GM21526 (cell line): ENCODE results near the gene DEDD.
"Not testable (repeated sequence)": the region's sequence is repeated elsewhere in the genome, so short reads cannot be mapped to it uniquely, and the experiment has no call there.

Experiments
- ATAC-seq: cut with Tn5 transposase; IDR thresholded peaks from one replicate; pipeline ENCODE4 v1.9.1; 2021; ENCODE audit warnings: moderate library complexity; ENCODE audit not compliant: unreplicated experiment, low FRiP score

The DEDD gene

DNA sequence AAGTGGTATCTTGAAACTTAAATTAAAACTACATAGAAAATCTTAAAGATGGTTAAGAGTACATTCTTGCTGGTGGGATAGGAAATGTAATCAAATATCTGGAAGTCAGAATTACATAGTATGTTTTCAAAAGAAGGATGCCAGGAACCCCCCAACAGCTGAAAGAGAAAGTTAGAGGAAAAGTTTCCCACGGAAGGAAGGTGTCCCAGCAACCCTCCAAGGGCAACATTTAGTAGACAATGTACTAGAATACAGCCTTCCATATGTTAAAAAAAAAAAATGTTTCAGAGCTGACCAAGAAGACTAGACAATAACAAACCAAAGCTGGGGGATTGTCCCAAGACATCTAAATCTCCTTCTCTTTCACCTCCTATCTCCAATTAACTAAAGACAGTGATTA, 2.2 kb downstream of the DEDD start:
- ATAC-seq = no peak

DNA sequence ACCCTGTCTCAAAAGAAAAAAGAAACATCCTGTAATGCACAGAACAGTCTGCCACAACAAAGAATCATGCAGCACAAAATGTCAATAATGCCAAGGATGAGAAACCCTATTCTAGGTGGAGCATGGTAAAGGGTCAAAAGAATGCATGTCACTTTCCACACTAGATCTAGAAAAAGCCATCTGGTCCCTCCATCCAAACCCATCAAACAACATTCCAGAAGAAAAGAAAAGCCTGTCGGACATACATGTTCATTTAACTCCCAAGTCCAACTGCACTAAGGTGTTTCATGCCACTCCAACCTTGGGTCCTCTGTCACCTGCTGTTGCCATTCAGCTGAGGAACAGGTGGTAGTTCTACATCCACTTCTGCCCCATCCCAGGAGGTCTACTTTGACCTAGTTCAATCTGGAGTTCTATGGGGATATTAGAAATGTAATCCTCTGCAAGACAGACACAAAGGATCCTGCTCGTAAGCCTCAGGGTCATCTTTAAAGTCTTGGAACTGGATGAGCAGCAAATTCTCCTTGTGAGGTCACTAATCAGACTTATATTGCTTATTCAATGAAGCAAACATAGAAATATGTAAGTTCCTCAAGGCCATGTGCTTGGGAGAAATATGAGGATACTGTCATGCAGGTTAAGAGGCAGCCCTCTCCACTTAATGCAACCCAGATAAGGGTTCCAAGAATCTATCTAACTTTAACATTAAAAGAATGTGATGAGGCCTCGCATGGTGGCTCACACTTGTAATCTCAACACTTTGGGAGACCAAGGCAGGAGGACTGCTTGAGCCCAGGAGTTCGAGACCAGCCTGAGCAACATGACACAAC, 3.7 kb downstream of the DEDD start:
- ATAC-seq = no peak

DNA sequence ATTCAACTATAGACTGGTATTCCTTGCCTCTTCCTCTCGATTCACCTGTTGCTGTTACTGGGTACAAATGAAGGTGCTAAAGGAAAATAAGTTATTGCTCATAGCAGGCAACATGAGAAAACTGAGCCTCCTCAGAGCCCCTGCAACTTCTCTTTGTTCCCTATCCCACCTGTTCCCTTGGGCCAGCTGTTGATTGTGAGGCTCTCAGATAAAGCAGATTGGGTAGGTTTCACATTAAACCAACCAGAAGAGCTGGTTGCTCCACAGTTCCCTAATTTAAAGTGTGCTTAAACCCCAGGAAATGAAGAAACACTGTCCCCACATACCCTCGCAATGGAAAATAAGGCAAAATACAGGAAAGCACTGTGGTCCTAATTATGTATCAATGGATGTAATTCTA, 4.8 kb downstream of the DEDD start:
- no peak for ATAC-seq

DNA sequence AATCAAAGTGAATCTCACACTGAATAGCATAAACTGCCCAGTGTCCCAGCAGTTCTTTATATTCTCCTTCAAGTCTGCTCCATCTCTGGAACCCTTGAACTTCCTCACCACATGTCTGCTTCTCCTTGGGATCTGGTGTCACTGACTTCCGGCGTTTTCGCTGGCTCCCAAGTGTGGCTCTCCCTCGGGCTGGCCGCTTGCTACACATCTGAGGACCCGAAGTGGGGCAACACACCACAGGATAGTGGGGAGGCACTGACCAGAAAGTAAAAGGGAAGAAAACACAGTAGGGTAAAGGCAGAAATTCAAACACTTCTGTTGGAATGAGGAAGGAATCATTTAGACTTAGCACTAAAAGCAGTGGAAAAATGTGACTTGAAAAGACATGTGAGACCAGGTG, 9.5 kb downstream of the DEDD start:
- no peak for ATAC-seq

DNA sequence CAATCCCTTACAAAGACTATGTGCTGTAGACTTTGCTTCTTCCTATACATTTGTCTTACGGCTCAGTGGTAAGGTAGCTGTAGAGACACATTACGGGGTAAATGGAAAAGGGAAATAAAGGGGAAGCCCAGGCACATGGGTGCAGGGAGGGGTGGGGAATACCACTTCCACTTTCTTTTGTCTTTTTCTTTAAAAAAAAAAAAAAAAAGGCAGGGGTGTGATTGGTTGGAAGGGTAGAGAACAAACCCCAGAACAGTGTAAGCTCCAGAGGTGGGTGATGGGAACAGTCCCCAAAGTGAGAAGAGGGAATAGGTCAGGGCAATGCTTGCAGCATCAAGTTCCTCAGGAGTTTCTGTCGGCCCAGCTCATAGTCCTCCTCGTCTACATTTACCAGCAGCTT, 10.6 kb downstream of the DEDD start:
- no peak for ATAC-seq

DNA sequence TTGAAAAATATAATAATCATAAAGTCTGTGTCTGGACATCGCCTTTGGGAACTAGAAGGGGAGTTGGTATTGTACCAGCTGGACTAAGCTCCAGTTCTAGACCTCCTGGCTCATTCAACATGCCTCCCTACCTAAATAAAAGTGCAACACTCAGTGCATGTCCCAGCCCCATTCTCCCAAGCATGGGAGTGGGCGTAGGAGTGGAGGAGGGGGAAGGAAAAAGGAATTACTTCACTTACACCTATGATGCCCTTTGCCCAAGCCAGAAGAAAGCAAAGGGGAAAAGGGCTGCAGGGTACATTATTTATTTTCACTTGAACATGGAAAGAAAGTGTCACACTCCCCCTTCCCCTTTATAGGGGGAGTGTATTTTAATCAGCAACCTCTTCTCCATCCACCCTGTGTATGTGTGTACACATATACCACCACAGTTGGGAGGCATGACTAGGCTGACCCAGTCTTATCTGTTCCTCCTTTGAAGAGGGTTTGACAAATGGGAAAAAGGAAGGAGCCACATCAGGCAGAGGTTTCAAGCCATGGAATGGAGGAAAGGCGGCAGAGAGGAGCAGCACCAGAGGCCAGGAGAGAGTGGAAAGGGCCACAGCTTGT, 11.3 kb downstream of the DEDD start:
- ATAC-seq = no peak

DNA sequence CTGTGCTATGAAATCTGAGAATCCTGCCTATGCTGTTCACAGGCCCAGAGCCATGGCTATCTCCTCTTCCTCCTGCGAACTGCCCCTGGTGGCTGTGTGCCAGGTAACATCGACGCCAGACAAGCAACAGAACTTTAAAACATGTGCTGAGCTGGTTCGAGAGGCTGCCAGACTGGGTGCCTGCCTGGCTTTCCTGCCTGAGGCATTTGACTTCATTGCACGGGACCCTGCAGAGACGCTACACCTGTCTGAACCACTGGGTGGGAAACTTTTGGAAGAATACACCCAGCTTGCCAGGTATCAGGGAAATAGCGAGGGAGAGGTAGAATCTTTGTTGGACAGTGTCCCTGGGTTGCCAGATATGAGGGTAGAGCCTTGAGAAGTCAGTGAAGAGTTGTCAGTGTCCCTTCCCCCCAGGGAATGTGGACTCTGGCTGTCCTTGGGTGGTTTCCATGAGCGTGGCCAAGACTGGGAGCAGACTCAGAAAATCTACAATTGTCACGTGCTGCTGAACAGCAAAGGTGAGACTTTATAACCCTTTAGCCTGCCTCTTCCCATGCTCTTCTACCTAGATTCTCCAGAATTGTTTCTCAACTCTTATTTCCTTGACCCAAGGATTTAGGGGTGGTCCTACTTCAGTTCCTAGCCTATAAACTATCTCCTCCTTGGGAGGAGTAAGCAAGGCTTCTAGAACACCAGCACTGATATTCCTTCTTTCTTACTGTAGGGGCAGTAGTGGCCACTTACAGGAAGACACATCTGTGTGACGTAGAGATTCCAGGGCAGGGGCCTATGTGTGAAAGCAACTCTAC, 13.2 kb downstream of the DEDD start:
- peak; percentile 42 for ATAC-seq

DNA sequence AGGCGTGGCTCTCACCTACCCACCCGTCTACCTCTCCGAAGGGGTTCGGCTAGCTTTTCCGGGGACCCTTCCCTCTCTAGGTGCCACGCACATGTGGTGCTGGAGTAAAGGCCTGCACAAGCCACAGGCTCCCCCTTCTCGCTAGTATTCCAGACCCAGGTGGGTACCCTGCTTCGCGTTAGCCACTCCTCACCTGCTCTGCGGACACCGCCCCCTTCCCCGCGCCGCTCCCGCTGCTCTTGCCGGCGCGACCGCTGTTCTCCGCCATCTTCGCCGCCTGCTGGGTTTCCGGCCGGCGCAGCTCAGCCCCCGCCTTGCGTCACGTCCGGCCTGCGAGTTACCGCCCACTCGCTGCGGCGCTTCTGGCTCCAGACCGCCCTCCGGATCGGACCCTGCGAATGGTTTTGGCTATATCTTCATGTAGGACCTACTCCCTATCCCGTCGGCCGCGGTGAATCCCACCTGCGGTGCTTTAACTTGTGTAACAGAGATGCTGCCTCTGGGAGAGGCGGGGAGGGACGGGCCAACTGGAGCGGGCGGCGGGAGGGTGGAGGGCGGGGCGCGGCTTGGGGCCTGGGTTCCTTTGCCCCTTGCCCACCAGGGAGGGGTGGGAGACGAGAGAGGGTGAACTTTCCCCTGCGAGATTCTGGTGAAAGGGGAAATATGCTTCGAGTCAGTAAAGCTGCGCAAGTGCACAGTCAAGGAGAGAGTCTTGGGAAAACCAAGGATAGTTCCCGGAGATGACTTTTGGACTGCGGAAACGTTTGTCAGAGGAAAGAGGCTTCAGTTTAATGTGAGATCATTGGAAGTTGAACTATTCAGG, 14.5 kb downstream of the DEDD start, which contains the start of the genes NIT1 and PFDN2:
NIT1 (plus strand) TSS at position 347 of the 823 bp plus-strand sequence; CDS start at position 419, 72 bp downstream.
PFDN2 (minus strand) TSS at position 279 of the 823 bp plus-strand sequence; CDS start at position 268, 11 bp downstream.
- peak; percentile 67 for ATAC-seq

DNA sequence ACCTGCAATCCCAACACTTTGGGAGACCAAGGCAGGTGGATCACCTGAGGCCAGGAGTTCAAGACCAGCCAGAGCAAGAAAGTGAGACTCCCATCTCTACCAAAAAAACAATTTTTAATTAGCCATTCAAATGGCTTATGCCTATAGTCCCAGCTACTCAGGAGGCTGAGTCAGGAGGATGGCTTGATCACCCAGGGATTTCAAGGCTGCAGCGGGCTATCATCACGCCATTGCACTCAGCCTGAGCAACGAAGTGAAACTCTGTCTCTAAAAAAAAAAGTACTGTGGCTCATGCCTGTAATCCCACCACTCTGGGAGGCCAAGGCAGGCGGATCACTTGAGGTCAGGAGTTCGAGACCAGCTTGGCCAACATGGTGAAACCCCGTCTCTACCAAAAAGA, 16.5 kb downstream of the DEDD start:
- not testable (repeated sequence) for ATAC-seq

DNA sequence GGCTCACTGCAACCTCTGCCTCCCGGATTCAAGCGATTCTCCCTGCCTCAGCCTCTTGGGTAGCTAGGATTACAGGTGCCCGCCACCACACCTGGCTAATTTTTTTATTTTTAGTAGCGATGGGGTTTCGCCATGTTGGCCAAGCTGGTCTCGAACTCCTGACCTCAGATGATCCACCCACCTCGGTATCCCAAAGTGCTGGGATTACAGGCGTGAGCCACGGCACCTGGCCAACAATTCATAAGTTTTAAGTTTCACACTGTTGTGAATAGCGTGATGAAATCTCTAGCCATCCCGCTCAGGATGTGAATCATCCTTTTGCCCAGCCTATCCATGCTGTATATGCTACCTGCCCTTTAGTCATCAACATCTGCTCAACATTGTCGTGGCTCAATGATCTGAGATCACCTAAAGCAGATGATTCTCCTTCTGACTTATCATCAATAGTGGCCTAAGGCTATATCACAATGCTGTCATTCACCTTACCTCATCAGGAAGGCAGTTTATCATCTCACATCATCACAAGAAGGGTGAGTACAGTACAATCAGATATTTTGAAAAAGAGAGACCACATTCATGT, 17.2 kb downstream of the DEDD start:
- no peak for ATAC-seq

DNA sequence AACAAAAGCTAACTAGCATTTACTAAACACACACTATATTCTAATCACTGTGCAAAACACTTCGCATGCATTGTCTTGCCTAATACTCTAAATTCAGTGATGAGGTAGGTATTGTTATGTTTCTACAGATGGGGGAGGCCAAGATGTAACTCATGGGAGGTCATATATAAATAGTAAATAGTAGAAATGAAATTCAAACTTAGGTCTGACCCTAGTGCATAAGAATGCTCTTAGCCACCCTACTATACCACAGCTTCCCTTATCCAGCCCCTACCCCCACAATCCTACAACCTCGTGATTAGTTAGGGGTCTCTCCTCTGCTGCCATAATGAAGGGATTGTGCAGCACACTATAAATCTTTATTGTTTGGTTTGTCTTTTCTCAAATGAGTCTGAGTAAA, 17.9 kb downstream of the DEDD start:
- ATAC-seq = no peak

DNA sequence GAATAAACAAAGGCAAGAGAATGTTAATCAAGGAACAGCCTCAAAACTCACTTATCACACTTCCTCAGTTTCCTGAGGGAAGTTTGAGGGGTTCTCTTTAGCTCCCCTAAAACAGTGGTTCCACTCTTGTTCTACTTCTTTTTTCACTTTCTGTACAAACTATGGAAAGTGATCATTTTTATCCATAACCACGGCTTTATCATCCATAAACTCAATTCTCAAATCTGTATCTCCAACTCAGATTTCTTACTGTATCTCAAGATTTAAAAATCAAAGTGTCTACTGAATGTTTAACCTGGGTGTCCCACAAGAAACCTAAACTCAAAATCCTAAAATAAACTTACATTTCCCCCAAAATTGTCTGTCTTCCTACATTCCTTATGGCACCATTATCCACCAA, 18.6 kb downstream of the DEDD start:
- no peak for ATAC-seq

DNA sequence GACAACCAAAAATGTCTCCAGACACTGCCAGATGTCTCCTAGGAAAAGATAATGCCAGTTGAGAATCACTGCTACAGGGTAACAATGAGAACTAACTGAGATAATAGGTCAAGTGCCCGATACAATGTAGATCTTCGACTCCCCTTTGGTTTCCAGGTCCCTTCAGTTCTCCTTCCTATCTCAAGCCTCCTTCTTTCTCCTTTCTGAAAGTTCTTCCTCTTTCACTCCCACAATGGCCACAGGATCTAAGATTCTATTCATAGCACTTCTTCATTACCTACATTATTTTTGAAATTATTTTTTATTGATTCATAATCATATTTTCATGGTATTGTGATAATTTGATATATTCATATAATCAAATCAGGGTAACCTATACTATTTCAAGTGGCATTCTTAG, 20.9 kb downstream of the DEDD start:
- no peak for ATAC-seq

DNA sequence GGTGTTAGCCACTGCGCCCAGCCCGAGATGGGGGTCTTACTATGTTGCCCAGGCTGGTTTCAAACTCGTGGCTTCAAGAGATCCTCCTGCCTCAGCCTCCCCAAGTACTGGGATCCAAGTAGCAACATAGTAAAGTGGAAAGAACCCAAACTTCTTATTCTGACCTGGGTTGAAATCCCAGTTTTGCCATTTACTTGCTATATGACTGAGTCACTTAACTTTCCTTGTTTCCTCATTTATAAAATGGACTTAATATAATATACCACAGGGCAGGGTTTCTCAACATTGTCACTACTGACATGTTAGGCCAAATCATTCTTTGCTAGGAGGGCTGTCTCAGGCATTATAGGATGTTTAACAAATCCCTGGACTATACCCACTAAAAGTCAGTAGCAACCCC, 21.4 kb downstream of the DEDD start:
- no peak for ATAC-seq

DNA sequence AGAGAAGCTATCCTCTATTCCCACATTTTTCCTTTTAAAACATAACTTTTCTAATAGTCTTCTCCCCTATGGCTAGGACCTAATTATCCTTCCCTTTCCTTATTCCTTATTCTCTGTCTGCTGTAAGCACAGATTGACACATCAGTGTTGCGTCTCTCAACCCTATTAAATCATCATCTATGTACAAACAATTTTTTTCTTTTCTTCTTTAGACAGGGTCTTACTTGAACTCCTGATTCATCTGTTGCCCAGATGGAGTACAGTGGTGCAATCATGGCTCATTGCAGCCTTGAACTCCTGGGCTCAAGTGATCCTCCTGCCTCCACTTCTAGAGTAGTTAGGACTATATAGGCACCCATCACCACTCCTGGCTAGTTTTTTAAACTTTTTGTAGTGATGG, 26.0 kb downstream of the DEDD start:
- no peak for ATAC-seq

DNA sequence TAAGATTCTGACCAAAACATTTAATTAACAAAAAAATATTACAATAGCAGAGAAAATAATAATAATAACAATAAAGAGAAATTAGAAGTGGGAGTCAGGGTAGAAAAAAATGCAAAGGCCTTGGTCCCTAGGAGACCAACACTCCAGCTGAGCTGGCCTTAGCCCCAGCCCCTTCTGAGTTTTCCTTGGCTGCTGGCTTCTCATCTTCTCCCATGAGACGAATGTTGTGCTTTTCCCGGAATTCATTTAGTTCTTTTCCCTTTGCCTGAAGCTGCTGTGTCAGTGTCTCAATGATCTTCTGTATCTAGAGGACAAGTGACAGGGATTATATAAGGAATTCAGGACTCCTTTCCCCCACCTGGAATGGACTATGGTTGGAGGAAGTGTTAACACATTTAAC, 31.9 kb downstream of the DEDD start:
- no peak for ATAC-seq

DNA sequence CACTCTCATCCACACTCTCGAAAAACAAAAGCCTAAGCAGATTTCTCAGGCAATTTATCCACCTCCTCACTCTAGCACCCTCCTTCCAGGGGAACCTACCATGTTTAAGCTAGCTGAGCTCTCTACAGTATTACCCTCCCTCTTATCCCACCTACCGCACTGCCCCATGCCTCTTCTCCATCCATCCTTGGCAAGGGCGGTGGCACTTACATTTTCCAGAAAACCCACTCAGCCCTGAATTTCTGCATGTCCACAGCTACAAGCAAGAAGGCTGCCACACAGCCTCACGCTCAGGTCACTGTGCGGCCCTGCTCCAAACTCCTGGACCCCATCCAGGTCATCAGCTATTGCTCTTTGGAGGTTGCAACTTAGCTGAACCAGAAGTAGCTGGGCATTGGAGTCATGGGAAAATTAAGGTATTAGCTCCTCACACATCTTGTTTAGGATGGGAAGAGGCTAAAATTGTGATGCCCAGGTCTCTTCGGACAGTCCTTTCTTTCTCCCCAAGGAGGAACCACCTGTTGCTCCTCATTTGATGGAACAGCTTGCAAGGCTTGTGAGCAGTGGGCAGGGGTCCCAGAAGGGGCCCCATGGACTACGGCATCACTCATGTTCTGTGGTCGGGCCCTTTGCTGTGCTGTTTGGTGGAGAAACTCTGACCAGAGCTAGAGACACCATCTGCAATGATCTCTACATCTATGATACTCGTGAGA, 33.2 kb downstream of the DEDD start:
- ATAC-seq = no peak

DNA sequence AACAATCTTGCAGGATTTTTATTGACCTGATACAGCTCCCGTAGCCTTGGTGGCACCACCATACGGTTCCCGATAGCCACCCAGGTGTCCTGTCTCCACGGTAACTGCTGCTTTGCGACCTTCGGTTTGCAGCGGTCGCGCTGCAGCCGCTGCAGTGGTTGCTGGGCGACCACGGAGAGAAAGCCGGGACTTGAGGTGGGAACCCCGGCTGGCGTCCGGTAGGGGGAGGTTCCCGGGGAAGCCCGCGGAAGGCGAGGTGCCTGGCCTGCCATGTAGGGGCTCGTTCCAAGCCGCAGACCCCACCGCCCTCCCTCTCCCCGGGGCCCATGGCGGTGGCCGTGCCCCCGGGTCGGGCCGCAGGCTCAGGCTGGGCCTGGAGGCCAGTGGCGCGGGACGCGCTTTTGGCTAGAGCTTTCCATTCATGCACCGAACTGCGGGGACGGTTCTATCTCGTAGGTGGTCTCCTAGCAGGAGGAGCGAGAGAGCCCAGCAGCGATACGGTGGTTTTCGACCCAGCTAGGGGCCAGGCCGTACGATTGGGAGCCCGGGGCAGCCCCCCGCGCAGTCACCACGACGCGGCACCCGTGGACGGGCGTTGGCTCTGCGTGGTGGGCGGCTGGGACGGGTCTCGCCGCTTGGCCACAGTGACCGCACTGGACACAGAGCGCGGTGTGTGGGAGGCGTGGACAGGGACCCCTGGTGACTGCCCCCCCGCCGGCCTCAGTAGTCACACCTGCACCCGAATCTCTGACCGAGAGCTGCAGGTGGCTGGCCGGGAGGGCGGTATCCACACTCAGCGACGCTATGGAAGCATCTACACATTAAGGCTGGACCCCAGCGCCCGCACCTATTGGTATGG, 34.0 kb downstream of the DEDD start, which contains the start of gene KLHDC9:
KLHDC9 (plus strand) TSS at position 152 of the 859 bp plus-strand sequence; CDS start at position 327, 175 bp downstream.
- ATAC-seq = peak; percentile 64
